Suprapubic skin (tissue), 4 donors: Measurements from ENCODE around the gene KIZ.

Source experiments
- POLR2A ChIP-seq, 2 donors: fragments of 450-650 bp; IDR thresholded peaks; one replicate each; pipeline ENCODE4 v1.6.1; 2017; ENCODE audit warnings: antibody characterized with exemption in 2 of 2, mild to moderate bottlenecking in 2 of 2, moderate library complexity in 2 of 2
- POLR2AphosphoS5 ChIP-seq, 3 donors: sonication (generic); formaldehyde crosslinking; IDR thresholded peaks; one replicate each; pipeline ENCODE4 v1.6.1; 2017; ENCODE audit warnings: antibody characterized with exemption in 3 of 3
- TF ChIP-seq, protein P1 (sequence below), 2 donors: fragments of 200-600 bp in 1 of 2; fragments of 450-650 bp in 1 of 2; sonication (generic) in 1 of 2; IDR thresholded peaks; one replicate each; pipeline ENCODE4 v1.5.1; 2016 to 2019; ENCODE audit warnings: antibody characterized with exemption in 2 of 2, mild to moderate bottlenecking in 1 of 2, moderate library complexity in 1 of 2

DNA sequence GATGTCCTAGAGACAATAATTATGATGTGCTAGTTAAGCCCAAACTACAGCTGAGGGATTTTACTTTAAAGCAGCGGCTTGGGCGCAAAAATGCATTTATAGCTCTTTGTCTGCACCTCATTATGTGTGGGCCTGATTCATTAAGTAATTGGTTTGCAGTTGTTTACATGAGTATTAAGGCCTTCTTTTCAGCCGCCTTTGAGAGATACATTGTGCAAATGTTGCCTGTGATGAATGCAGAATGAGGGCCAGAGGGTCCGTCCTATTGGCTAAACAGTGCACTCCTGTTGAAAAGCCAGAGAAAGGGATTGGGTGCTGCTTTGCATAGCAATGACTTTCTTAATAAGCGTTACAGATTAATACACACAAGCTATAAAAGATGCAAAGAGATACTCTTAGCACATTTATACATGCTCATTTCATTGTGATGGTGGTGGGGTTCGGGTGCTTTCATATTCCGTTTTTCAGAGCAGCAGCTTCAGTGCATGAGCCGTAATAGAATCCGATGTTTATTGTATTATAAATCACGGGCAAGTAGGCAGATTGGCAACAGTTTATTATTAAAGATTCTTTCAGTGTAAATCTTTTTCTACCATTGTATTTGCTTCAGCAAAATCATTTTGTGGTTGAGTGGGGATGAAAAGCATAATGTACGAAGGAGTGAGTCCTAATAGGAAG lies 109.1 kb downstream of the KIZ start:
- TF ChIP-seq POLR2A (IDR thresholded peaks at IDR 0.05) (no peak), POLR2AphosphoS5 (IDR thresholded peaks at IDR 0.05) (no peak)
- TF ChIP-seq, protein P1, sequence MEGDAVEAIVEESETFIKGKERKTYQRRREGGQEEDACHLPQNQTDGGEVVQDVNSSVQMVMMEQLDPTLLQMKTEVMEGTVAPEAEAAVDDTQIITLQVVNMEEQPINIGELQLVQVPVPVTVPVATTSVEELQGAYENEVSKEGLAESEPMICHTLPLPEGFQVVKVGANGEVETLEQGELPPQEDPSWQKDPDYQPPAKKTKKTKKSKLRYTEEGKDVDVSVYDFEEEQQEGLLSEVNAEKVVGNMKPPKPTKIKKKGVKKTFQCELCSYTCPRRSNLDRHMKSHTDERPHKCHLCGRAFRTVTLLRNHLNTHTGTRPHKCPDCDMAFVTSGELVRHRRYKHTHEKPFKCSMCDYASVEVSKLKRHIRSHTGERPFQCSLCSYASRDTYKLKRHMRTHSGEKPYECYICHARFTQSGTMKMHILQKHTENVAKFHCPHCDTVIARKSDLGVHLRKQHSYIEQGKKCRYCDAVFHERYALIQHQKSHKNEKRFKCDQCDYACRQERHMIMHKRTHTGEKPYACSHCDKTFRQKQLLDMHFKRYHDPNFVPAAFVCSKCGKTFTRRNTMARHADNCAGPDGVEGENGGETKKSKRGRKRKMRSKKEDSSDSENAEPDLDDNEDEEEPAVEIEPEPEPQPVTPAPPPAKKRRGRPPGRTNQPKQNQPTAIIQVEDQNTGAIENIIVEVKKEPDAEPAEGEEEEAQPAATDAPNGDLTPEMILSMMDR (IDR thresholded peaks at IDR 0.05) = no peak
